ENCODE measurements around the gene PLEKHM1.
"Not testable (repeated sequence)": the region's sequence is repeated elsewhere in the genome, so short reads cannot be mapped to it uniquely, and the experiment has no call there.

The PLEKHM1 gene

GRCh38 chr17:45490615-45491433 lies at the start of gene PLEKHM1:
TSS of gene PLEKHM1 (minus strand) at chr17:45490721. CDS start at chr17:45482484, 8,237 bp downstream.
- H3K4me3 ChIP-seq (ENCODE audit: low read depth, low read length), result peak within 1 kb of the TSS; percentile 42

GRCh38 chr17:45538168-45538567 lies 47.6 kb upstream of the PLEKHM1 start:
- not testable (repeated sequence) for H3K4me3 ChIP-seq (ENCODE audit: low read depth, low read length)

- H3K4me3 ChIP-seq (ENCODE audit: low read depth, low read length), result not testable (repeated sequence)
Observed at GRCh38 chr17:45506072-45506471, 15.6 kb upstream of the PLEKHM1 start.

- not testable (repeated sequence) for H3K4me3 ChIP-seq (ENCODE audit: low read depth, low read length)
Observed at GRCh38 chr17:45505183-45505582, 14.7 kb upstream of the PLEKHM1 start.

- H3K4me3 ChIP-seq (ENCODE audit: low read depth, low read length), result not testable (repeated sequence)
Observed at GRCh38 chr17:45501092-45501707, 10.7 kb upstream of the PLEKHM1 start.

- H3K4me3 ChIP-seq (ENCODE audit: low read depth, low read length), result not testable (repeated sequence)
Observed at GRCh38 chr17:45500478-45500877, 10.0 kb upstream of the PLEKHM1 start.

GRCh38 chr17:45499208-45499607 lies 8.7 kb upstream of the PLEKHM1 start:
- not testable (repeated sequence) for H3K4me3 ChIP-seq (ENCODE audit: low read depth, low read length)

GRCh38 chr17:45498377-45498776 lies 7.9 kb upstream of the PLEKHM1 start:
- not testable (repeated sequence) for H3K4me3 ChIP-seq (ENCODE audit: low read depth, low read length)

GRCh38 chr17:45497449-45497848 lies 6.9 kb upstream of the PLEKHM1 start:
- not testable (repeated sequence) for H3K4me3 ChIP-seq (ENCODE audit: low read depth, low read length)

GRCh38 chr17:45496507-45496906 lies 6.0 kb upstream of the PLEKHM1 start:
- not testable (repeated sequence) for H3K4me3 ChIP-seq (ENCODE audit: low read depth, low read length)

GRCh38 chr17:45494556-45494955 lies 4.0 kb upstream of the PLEKHM1 start:
- not testable (repeated sequence) for H3K4me3 ChIP-seq (ENCODE audit: low read depth, low read length)

- not testable (repeated sequence) for H3K4me3 ChIP-seq (ENCODE audit: low read depth, low read length)
Observed at GRCh38 chr17:45492156-45492555, 1.6 kb upstream of the PLEKHM1 start.

GRCh38 chr17:45490198-45490597 lies 323 bp downstream of the PLEKHM1 start:
- H3K4me3 ChIP-seq (ENCODE audit: low read depth, low read length), result peak overlapping the region; percentile 42

- not testable (repeated sequence) for H3K4me3 ChIP-seq (ENCODE audit: low read depth, low read length)
Observed at GRCh38 chr17:45487704-45488103, 2.8 kb downstream of the PLEKHM1 start.

- H3K4me3 ChIP-seq (ENCODE audit: low read depth, low read length), result not testable (repeated sequence)
Observed at GRCh38 chr17:45483591-45484216, 6.8 kb downstream of the PLEKHM1 start.

GRCh38 chr17:45483177-45483576 lies 7.3 kb downstream of the PLEKHM1 start:
- not testable (repeated sequence) for H3K4me3 ChIP-seq (ENCODE audit: low read depth, low read length)

GRCh38 chr17:45482317-45482716 lies 8.2 kb downstream of the PLEKHM1 start:
- not testable (repeated sequence) for H3K4me3 ChIP-seq (ENCODE audit: low read depth, low read length)

- H3K4me3 ChIP-seq (ENCODE audit: low read depth, low read length), result not testable (repeated sequence)
Observed at GRCh38 chr17:45475436-45475835, 15.1 kb downstream of the PLEKHM1 start.

- not testable (repeated sequence) for H3K4me3 ChIP-seq (ENCODE audit: low read depth, low read length)
Observed at GRCh38 chr17:45472249-45472648, 18.3 kb downstream of the PLEKHM1 start.

- H3K4me3 ChIP-seq (ENCODE audit: low read depth, low read length), result not testable (repeated sequence)
Observed at GRCh38 chr17:45469204-45469563, 21.3 kb downstream of the PLEKHM1 start.

GRCh38 chr17:45468293-45469203 lies 22.0 kb downstream of the PLEKHM1 start:
- not testable (repeated sequence) for H3K4me3 ChIP-seq (ENCODE audit: low read depth, low read length)
